ENCODE results near the gene TTLL3.
"Not testable (repeated sequence)": the region's sequence is repeated elsewhere in the genome, so short reads cannot be mapped to it uniquely, and the experiment has no call there.

The TTLL3 gene

DNA sequence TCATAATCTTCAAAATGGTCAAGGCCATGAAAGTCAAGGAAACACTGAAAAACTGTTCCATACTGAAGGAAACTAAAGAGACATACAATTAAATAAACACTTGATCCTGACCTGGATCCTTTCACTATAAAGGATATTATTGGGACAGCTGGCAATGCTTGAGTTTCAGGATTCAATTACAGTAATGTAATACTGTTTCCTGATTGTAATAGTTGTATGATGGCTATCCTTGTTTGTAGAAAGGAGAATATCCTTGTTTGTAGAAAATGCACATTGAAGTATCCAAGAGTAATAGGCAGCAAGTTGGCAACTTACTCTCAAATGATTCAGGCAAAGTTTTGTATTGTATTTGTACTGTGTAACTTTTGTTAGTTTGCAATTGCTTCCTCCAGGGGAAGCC, 65.4 kb downstream of the TTLL3 start:
- no peak for DNase-seq

DNA sequence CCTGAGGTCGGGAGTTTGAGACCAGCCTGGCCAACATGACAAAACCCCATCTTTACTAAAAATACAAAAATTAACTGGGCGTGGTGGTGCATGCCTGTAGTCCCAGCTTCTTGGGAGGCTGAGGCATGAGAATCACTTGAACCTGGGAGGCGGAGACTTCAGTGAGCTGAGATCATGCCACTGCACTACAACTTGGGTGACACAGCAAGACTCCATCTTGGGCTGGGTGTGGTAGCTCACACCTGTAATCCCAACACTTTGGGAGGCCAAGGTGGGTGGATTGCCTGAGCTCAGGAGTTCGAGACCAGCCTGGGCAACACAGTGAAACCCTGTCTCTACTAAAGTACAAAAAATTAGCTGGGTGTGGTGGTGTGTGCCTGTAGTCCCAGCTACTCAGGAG, 66.2 kb downstream of the TTLL3 start:
- not testable (repeated sequence) for DNase-seq

DNA sequence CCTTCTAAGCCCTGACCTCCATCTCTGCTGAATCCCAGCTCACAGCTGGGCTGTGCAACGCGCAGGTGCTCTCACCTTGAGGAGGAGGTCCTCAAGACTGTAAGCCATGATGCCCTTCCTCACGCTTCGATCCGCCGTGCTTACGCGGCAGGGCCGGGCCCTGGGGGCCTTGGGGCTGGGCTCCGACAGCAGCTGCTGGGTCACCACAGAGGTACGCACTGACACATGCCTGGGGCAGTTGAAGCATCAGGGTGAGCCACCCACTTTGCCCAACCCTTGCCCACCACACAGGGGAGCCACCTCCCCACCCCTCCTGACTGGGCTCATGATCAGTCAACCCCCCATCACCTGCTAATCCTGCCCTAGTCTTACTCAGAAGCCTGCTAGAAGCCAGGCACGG, 66.9 kb downstream of the TTLL3 start:
- no peak for DNase-seq

- DNase-seq: no peak
Observed at GRCh38 chr3:9878700-9879099, 68.6 kb downstream of the TTLL3 start.

GRCh38 chr3:9879830-9880549, 69.9 kb downstream of the TTLL3 start, which contains the start of gene CIDEC:
TSS of gene CIDEC (minus strand) at chr3:9880253. CDS start at chr3:9878486, 1,767 bp downstream.
- no peak for DNase-seq

GRCh38 chr3:9881441-9881840, 71.4 kb downstream of the TTLL3 start:
- no peak for DNase-seq

DNA sequence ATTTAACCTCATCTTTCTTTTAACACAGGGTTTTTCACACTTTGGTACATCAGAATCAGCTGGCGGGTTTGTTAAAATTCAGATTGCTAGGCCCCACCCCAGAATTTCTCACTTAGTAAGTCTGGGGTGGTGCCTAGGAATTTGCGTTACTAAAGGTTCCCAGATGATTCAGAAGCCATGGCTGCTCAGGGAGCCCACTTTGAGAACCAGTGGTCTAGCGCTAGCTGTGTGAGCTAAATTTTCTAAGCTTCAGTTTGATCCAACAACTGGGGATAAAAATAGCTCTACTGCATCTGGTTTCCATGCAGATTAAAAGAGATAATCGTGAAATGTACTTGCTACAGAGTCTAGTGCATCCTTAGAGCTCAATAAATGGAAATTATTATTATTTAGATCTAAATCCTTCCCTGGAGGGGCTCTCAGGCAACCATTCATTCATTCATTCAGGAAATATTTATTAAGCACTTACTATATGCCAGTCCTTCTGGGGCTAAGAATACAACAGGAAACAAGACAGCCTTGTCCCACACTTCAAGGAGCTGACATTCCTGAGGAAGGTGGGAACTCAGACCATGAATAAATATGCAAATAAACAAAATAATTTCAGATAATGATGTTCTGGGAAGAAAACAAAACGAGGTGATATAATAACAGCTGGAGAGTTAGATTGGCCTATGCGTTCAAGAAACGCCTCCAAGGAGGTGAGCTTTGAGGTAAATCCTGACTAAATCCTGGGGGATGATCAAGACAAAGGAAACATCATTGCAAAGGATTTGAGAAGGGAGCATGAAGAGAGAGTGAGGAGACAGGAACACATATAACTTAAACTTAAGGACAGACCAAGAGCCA, 73.9 kb downstream of the TTLL3 start:
- no peak for DNase-seq

DNA sequence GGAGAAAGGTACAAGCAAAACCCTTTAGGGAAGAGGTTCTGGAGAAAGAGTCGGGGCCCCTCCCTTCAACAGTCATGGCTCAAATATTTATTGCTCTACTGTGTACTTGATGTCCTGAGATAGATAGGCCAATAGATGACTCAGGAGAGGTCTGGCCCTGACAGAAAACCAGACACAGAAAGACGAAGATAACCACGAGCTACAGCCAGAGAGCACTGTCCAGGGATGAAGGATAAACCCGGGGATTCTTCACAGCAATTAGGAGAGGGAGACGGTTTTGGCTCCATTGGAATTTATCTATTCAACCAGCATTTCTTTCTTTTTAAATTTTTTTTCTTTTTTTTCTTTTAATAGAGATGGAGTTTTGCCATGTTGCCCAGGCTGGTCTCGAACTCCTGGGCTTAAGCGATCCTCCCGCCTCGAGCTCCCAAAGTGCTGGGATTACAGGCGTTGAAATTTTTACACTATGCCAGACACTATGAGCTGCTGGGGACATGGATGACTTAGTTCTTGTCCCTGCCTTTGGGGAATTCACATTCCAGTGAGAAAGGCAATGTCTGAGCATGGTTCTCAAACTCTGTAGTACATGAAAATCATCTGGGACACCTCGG, 74.6 kb downstream of the TTLL3 start:
- DNase-seq: no peak

All from eye (tissue), 1 donor.